ENCODE data around the gene NTPCR.

Gene NTPCR

DNA sequence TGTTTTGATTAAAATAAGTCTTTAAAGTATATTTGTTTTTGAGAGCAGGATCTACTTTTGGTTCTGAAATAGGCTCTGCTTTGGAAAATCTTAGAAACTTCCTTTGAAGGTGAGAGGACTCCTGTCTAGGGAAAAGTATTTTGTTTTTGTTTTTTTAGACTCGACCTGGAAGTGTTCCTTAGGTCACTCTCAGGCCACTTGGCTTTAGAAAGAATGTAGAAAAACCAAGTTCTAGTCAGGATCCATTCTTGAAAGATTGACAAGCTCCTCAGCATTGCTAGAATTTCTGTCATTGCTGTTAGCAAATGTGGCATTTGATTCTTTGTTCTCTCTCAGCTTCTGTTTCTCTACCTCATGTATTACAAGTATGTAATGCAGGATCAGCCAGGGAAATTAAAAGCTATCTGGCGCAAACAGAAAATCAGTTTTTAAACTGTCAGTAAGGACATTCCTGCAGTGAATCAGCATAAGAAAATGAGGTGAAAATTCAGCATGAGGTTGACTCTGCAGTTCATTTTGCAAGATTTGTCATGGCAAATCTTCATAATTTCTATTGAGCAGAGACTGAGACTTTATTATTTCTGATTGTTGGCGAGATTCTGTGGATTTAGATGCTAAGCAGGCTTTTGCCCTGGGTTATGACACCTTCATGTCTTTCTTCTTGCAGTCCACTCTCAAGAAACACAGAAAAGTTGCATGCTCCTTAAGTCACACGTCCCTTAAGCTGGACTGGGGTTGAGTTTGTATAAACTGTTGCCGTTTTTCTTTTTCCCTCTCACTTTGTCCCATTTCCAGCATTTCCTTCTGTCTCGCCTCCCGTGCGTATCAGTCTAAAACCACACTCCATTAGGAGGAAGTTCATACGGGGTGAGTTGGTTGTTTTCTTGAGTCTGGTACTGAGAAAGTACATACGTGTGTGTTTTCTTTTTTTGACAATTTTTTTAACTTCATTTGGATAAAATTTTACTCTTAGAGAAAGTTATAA, 12.6 kb downstream of the NTPCR start:
- DNase-seq (ENCODE audit: low spot score), result no peak

DNA sequence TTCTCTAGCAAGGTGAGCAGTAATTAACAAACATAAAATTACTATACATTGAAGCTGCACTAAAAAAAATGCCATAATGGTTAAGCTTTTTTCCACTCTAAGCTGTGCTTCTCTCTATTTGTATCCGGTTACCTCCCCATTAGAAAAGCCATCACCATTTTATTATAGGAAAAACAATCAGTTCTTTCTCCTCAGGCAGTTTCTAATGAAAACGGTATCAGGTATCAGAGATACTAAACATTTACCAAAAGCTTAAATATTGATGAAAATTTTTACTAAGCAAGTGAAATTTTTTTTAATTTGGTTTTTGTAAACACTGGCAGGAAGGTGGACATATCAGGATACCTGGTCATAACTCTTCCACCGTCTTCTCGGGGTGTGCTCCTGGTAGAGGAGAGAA, 14.2 kb downstream of the NTPCR start:
- DNase-seq (ENCODE audit: low spot score), result no peak

DNA sequence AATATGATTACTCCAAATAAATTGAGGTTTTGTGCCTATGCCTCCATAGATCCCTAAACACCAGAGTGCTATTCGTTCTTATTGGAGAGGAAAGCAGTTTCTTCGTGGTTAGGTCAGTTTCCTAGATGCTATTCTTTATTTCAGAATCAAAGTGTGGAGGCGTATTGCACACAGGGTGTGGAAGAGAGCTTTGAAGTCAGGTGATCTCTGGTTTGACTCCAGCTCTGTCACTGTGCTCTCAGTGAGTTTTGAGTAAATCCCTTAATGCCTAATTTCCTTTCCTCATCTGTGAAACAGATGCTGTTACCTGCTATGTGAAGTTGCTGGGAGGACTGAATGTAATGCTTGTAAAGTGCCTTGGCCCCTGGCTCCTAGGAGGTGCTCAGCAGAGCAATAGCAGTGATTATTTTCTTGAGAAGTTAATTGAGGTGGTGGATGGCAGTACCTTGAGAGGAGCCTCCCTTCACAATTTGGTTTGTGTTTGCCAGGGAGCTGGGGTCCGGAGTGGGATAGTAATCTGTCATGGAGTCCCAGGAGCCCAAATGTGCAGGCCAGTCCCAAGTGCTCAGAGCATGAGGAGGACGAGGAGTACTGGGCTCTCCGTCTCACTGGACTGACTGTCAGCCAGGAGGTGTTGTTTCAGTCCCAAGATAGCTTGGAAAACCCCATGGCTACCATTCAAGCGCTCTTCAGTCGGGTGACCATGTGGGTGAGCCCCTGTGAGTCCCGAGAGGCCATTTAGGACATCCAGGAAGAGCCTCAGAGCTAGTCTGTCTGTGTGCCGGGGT, 14.9 kb downstream of the NTPCR start:
- no peak for DNase-seq (ENCODE audit: low spot score)

DNA sequence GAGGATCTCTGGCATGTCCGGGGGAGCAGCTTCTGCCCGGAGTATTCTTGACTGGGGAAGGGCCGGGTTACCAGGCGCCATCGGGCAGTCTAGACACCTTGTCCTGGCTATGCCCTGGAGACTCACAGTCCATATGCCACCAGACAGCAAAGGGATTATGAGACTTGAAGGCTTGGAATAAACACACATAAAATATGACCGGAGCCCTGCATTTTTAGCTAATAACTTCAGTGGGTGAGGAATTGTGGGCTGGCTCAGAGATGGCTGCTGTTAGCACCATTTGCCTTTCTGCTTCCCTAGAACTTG, 15.5 kb downstream of the NTPCR start:
- no peak for DNase-seq (ENCODE audit: low spot score)

DNA sequence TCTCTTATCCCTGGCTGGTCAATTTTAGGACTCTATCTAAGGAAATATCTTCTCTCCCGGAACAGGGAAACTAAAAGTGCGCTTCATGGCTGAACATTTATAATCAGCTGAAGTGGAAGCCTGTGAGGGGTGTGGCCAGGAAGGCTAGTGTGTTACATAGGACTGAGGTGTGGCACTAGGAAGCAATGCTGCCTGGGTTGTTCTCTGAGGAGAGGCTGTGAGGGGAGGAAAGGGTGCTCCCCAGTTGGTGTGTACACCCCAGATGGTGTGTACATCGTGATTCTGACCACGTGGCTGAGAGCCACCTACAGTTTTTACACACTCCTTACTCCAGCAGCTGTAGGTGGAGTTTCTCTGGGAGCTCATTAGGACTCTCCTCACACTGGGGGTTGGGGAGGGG, 16.3 kb downstream of the NTPCR start:
- no peak for DNase-seq (ENCODE audit: low spot score)

DNA sequence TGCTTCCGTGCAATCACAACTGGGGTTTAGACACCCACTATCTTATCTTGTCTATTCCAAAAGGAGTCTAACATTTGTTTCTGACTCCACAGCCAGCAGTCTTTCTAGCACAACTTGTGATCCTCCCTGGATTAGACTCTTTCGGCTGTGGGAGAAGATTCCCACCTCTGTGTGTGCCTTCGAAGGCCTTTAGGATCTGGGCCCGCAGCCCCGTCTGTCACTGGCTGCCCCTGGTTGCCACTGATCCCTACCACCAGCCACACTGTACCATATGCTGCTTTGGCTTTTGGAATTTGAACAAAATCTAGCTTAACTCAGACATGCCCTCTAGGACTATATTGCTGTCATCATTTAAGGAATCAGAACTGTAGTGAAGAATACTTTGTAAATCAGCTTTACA, 18.0 kb downstream of the NTPCR start:
- DNase-seq (ENCODE audit: low spot score), result no peak

DNA sequence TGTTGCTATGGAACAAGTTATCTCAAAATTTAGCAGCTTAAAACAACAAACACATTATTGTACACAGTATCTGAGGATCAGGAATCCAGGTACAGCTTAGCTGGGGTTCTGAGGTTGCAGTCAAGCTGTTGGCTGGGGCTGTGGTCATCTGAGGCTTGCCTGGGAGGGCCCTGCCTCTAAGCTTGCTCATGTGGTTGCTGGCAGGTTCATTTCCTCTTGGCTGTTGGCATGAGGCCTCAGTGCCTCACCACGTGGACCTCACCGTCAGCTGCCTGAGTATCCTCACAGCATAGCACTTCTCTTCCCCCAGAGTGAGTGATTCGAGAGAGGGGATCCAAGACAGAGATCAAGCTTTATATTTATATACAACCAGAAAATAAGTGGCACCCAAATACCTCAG, 18.6 kb downstream of the NTPCR start:
- DNase-seq (ENCODE audit: low spot score), result no peak

DNA sequence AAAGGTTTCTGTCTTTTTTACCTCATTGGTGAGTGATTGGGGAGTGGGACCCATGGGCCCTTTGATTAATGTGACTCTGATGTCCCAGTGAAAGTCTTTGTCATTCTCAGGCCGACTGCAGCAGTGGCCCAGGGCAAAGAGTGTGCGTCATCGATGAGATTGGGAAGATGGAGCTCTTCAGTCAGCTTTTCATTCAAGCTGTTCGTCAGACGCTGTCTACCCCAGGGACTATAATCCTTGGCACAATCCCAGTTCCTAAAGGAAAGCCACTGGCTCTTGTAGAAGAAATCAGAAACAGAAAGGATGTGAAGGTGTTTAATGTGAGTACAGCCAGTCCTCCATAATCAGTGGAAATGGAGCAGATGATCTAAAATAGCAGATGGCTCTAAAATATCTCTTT, 19.4 kb downstream of the NTPCR start:
- DNase-seq (ENCODE audit: low spot score), result no peak

DNA sequence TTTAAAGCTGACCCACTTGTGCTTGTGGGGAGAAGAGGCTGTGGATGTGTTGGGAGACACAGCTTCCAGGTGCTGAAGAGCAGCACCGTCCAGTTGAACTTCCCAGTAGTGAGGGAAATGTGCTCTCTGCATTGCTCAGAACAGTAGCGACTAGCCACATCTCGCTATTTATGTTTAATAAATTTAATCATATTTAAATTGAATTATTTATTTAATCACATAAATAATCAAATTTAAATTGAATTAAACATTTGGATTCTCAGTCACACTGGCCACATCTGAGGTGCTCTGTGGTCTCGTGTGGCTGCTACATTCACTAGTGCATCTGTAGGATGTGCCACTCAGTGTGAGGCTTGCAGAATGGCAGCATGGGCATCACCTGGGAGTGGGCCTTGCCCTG, 20.1 kb downstream of the NTPCR start:
- no peak for DNase-seq (ENCODE audit: low spot score)

DNA sequence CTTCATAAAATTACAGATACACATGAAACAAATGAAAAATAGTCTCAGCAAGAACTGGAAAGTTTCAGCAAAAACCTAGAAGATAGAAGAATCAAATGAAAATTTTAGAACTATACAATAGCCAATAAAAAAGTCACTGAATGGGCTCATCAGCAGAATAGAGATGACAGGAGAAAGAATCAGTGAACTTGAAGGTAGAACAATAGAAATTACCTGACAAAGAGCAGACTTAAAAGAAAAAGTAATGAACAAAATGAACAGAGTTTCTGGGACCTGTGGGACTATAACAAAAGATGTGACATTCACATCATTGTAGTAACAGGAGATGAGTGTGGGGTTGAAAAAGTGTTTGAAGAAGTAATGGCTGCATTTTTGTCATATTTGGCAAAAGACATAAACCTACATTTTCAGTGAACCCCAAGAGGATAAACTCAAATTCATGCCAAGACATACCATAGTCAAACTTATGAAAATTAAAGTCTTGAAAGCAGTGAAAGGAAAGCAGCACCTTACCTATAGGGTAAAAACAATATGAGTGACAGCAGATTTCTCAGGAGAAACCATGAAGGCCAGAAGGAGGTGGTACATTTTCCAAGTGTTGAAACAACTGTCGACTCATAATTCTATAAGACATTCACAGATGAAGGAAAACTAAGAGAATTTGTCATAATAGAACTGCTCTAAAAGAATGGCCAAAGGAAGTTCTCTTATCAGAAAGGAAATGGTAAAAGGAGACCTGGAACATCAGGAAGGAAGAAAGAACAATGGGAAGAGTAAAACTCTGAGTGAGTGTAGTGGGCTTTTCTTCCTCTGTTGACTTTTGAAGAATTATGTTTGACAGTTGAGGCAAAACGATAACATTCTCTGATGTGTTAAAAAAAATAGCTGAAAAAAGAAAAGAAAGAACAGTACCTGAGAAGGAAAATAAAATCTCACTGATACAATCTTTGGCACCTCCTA, 23.5 kb downstream of the NTPCR start:
- DNase-seq (ENCODE audit: low spot score), result no peak

DNA sequence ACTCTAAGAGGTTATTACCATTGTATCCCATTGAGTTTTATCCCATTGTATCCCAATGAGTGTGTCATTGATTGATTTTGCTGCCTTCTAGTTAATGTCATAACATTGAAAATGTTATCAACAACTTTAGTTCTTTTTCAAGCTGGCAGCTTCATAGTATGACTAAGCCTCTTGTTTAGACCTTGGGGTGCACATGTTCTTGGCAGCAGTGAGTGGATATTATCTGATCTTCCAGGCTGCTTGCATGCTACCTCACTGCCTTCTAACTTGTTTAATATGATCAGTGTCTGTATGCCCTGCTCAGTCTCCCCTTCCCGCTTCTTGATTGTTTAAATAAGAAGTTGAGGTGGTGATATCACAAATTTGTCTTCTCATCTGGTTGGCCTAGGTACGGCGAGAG, 24.6 kb downstream of the NTPCR start:
- no peak for DNase-seq (ENCODE audit: low spot score)

DNA sequence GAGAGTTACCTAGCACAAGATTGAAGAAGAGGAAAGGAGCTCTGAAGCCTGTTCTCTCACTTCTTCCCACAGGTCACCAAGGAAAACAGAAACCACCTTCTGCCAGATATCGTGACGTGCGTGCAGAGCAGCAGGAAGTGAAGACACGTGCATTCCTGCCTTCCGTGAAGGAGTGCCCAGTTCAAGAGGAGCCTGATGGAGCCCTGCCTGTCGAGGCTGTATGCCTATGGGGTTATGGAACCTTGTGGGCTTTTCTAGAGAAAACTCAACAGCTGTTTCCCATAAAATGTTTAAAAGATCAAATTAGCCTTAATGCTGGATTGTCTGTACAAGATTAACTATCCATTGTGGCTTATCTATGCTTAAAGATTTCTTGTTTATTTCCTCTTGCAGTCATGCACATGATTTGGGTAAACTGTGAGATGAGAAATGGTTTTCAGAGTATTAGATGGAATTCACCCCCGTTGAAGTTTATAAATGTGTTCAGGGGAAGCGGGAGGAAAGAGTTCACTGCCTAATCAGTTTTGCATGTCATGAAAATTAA, 27.8 kb downstream of the NTPCR start:
- DNase-seq (ENCODE audit: low spot score), result no peak

DNA sequence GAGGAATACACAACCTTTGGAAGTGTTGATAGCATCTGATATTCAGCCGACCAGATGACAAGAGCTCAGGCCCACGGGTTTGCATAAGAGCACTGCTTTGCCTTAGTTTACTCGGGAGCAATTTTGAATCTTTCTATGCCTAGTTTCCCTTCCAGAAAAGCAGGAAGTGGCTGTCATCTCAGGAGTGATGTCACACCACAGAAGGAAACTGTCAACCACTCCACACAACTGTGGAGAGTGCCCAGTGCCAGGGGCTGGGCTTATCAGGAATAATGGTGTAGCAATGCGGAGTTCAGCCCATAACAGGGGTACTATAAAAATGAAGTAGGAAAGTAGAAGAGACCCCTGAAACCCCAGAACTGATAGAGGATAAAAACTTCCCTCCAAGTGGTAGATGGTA, 28.4 kb downstream of the NTPCR start:
- no peak for DNase-seq (ENCODE audit: low spot score)

DNA sequence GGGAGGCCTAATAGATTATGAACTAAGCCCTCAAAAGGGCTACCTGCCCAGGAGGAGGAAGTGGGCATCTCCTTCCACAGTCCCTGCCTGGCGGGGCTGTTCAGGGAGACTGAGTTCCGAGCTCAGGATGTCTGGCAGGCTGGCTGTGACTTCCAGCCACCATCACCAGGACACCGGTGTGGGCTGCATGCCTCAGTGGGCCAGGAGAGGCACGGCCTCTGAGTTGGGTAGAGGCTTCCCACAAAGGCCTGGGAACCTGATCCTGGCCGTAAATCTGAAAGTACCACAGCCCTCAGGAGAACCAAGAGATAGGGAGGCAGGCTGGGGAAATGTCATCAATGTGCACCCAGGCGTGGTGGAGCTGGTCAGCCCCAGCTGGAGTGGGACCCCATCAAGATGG, 29.1 kb downstream of the NTPCR start:
- no peak for DNase-seq (ENCODE audit: low spot score)

DNA sequence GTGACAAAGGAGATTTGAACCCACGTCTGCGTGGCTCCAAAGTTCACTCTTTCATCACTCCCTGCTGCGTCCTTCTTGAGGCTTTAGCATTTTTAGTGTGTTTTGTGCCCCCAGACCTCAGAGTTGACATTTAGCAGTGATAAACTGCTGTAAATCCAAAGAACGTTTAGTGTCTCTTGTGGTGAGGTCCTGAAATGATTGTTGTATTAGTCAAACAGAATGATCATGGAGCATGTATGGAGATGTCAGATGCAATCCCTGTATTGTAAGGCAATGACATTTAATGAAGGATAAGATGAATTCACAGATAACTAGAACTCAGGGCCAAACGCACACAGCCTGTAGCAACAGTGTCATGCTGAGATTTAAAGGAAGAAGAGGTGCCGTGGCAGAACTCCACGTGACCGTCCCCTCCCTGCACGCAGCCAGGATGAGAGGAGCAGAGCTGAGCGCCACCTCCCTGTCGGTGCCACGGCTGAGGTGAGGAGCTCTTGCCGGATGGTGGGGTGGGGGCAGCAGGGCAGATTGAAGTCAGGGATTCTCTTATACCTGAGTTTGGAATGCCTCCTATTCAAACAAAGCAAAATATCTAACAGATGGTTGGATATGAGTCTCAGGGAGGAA, 30.1 kb downstream of the NTPCR start:
- no peak for DNase-seq (ENCODE audit: low spot score)

DNA sequence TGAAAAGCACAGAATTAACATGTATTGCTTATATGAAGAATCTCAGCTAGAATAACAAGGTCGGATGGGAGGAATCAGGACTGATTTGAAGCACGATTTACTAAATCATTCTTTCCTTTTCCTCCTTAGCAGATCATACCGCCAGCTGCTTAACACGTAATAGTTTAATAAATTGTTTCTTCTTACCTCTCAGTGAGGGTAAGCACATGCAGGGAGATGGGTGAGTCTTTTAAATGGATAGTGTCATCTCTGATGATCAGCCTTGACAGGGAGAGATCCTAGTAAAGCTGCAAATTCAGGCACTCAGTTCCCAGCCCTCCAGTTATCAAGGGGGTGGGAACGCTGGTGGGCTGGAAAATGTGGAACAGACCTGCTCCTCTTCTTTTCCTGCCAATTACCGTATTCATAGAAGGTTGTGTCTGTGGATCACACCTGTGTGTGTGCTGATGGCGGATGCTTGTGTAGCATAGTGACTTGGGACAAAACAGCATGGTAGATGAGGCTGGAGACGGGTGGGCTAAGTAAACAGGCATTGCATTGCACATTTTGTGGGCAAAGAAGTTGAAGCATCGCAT, 30.7 kb downstream of the NTPCR start:
- no peak for DNase-seq (ENCODE audit: low spot score)

DNA sequence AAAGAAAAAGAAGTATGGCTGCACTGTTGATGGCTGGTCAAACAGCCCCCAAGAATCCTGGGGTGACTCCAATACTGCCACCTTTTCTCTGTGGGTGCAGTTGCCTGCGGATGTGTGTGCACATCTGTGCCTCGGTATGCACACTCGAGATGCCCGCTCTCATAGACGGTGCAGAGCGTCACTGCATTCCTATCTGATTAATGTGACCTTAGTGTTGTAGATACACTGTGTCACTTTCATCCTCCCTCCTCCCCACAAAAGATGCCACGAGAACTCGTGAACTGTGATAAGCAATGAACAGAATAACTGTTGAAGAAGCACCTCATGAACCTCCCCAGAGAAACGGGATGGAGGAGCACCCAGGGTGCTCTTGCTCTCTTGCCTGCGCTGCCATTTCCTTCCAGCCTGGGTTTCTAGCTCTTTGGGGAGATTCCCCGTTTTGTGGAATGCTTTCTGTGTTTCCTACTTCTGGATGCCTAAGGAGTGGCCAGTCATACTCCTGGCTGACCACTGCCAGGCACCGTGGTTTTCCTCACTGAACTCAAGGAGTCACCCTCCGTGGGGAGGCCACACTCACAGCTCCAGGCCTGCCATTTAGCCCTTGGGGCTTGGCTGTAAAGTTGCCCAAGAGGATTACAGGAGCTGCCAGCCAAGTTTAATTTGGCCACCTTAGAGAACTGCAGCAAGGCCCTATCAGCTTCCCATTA, 32.0 kb downstream of the NTPCR start:
- DNase-seq (ENCODE audit: low spot score), result no peak

DNA sequence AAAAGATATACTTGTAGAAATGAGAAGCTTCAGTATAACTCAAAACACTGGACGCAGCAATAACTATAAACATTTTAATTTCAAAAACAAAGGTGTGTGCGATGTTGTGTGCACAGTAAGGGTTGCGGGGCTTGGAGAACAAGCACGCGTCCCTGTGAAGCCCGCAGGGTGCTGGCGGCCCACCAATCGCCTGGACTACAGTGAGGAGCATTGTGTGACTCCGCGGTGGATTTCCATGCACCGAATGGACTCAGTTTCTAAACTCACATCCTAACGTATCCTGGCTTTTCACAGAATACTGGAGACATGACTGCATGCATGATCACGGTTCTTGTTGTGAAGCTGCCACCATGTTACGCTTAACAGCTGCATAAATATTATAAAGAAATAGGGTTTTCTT, 33.0 kb downstream of the NTPCR start:
- no peak for DNase-seq (ENCODE audit: low spot score)

DNA sequence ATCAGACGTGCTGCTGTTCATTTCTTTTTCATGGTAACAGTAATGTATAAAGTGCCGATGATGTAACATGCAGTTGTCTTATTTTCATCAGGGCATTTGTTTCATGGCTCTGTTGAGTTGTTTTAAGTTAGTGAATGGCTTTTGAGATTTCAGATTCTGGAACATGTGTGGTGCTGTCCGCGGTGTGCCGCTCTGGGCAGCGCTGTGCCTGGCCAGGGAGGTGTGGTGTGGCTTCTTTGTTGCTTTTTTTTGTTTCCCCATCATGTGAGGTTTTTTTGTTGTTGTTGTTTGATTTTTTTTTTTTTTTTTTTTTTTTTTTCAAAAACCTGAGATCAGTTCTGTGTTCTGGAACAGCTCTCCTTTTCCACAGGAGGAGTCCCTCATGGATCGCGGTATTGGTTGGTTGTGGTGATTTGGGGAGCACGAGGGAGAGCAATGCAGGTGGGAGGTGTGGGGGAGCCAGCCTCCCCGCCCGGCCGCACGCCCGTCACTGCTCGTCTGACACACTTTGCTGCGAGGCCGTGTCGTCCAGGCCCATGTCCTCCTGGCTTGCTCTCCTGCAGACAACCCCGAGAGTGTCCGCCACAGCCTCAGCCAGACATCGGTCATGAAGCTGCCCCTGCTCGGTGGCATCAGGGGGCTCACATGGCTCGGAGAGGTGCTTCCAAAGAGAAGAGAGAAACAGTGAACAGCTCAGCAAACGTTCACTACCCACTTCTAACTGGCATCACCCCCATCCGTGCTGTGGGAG, 33.6 kb downstream of the NTPCR start:
- no peak for DNase-seq (ENCODE audit: low spot score)
